SK-N-SH treated with all-trans-retinoic acid at 6 μM for 48 hours (cell line): Measurements from ENCODE around the gene DET1.

ENCODE experiments used
- ARNTL ChIP-seq: fragments of 450-650 bp; formaldehyde crosslinking; IDR thresholded peaks from 2 replicates; pipeline ENCODE4 v1.5.0; 2020; ENCODE audit warnings: low read depth, mild to moderate bottlenecking, moderate library complexity, borderline replicate concordance
- ZFP30 ChIP-seq: fragments of 450-650 bp; formaldehyde crosslinking; IDR thresholded peaks from 2 replicates; pipeline ENCODE4 v1.5.0; 2022; ENCODE audit warnings: mild to moderate bottlenecking, moderate library complexity

DNA sequence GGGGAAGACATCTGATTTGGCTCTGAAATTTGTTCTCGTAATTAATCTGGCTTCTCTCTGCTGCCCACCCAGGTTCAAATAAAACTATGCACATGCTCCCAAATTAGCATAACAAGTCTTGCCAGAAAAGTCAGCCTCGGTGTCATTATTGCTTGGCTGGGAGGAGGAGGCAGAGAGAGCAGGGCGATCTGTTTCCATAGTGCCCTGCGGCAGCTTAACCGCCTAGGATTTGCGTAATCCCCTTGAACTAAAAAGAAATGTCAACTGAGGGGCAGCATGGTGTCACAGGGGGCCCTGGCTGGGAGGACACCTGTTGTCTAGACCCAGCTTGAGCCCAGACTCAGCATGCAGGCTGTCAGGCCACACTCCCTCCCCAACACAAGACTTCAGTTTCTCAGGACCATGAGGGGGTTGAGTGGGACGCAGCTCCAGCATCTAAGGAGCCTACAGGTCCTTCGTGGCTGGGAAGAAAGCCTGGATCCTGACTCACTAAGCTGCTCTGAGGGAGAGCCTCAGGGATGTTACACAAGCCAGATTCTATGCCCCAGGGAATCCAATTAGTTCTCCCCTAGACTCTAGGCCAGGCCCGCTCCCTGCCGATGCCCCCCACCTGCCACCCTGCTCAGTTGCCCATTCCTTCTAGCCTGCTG lies 61.7 kb downstream of the DET1 start:
- TF ChIP-seq ZFP30 (CRISPR knock-in tag) (no peak), ARNTL (CRISPR knock-in tag) (no peak)
